ENCODE measurements around the gene EFHC1.

- TF ChIP-seq ZNF430 (CRISPR knock-in tag; IDR thresholded peaks at IDR 0.05), result no peak
- TF ChIP-seq, protein P1, sequence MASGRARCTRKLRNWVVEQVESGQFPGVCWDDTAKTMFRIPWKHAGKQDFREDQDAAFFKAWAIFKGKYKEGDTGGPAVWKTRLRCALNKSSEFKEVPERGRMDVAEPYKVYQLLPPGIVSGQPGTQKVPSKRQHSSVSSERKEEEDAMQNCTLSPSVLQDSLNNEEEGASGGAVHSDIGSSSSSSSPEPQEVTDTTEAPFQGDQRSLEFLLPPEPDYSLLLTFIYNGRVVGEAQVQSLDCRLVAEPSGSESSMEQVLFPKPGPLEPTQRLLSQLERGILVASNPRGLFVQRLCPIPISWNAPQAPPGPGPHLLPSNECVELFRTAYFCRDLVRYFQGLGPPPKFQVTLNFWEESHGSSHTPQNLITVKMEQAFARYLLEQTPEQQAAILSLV (CRISPR knock-in tag; IDR thresholded peaks at IDR 0.05; ENCODE audit: borderline replicate concordance), result no peak
- no peak for TF ChIP-seq ZSCAN21 (CRISPR knock-in tag; IDR thresholded peaks at IDR 0.05; ENCODE audit: borderline replicate concordance)
- TF ChIP-seq ZNF773 (CRISPR knock-in tag; IDR thresholded peaks at IDR 0.05; ENCODE audit: borderline replicate concordance), result no peak
Observed at GRCh38 chr6:52560462-52560861, 140.3 kb downstream of the EFHC1 start.
